ENCODE data around the gene SUMO3.

The SUMO3 gene

DNA sequence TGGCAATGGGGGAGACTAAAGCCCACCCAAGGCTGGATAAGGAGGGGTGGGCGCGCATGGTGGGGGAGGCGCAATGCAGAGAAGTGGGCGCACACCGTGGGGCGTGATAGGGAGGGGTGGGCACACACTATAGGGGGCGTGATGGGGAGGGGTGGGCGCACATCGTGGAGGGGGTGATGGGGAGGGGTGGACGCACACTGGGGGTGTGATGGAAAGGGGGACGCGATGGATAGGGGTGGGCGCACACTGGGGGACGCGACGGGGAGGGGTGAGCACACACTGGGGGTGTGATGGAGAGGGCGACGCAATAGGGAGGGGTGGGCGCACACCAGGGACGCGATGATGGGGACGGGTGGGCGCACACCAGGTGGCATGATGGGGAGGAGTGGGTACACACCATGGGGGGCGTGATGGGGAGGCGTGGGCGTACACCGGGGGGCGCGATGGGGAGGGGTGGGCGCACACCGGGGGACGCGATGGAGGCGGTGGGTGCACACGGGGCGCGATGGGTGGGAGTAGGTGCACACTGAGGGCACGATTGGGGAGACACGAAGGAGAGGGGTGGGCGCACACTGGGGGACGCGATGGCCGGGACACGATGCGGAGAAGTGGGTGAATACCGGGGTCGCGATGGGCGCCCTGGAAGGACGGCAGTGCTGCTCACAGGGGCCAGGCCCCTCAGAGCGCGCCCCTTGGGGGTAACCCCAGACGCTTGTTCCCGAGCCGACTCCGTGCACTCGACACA lies 929 bp downstream of the SUMO3 start:
- no peak overlapping the region for H3K27ac ChIP-seq
- H3K36me3 ChIP-seq (ENCODE audit: insufficient read depth, low read length), result peaks cover 11% of the 10 kb centered on the region; the same call in 1 of the 2 replicates
- TF ChIP-seq FOXP2 (optimal IDR thresholded peaks at IDR 0.05; ENCODE audit: control extremely low read depth, extremely low read length, insufficient read depth) (no peak), POLR2AphosphoS5 (IDR thresholded peaks at IDR 0.05; ENCODE audit: borderline replicate concordance, low read depth, low read length) (no peak), EZH2 (IDR thresholded peaks at IDR 0.05) (no peak)
- peak overlapping the region; percentile 90 for H3K4me3 ChIP-seq
- H3K9ac ChIP-seq (ENCODE audit: insufficient read length), result peak overlapping the region; percentile 71
- DNase-seq (ENCODE audit: low read depth, low spot score), result no peak
- no peaks in the 10 kb centered on the region for H3K9me3 ChIP-seq (ENCODE audit: low read depth, low read length)

DNA sequence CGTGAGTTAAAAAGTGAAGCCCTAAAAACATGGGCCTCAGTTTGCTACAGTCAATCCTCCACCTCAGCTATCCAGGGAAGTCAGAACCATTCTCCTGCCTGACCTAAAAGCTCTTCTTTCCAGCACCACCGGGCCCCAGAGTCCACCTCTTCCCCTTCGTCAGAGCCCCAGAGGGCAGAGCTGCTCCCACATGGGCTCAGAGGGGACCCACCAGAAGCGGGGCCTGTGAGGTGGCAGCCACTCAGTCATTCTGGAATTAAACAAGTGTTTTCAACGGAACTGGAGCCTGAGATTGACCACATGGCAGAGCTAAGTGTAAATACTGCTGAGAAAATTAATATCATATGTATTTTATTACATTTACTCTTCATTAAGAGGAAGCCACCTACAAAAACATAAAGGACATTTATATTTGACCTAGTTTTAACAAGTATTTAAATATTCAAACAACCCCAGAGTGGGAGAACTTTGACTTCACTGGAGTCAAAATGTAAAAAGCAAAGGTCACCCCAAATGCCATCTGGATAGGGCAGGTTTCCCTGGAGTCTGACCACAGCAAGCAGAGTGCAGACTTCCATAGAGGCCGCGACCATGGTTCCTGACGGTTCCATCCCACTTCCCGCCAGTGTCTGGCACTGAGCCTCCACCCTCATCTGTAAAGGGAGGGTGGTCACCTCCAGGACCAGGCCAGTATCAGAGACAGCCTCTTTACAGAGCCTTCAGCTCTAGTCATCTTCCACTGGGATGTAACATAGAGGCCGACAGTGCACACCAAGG lies 1.8 kb downstream of the SUMO3 start:
- Histone ChIP-seq H3K9ac (ENCODE audit: insufficient read length) (no peak overlapping the region), H3K4me3 (peak overlapping the region; percentile 90), H3K36me3 (ENCODE audit: insufficient read depth, low read length) (peaks cover 11% of the 10 kb centered on the region; the same call in 1 of the 2 replicates), H3K9me3 (ENCODE audit: low read depth, low read length) (no peaks in the 10 kb centered on the region), H3K27ac (no peak overlapping the region)
- TF ChIP-seq EZH2 (IDR thresholded peaks at IDR 0.05), result no peak
- TF ChIP-seq FOXP2 (optimal IDR thresholded peaks at IDR 0.05; ENCODE audit: control extremely low read depth, extremely low read length, insufficient read depth), result no peak
- no peak for TF ChIP-seq POLR2AphosphoS5 (IDR thresholded peaks at IDR 0.05; ENCODE audit: borderline replicate concordance, low read depth, low read length)
- no peak for DNase-seq (ENCODE audit: low read depth, low spot score)

- Histone ChIP-seq H3K36me3 (ENCODE audit: insufficient read depth, low read length) (peaks cover 12% of the 10 kb centered on the region; the same call in 1 of the 2 replicates), H3K27ac (no peak overlapping the region), H3K4me3 (no peak overlapping the region), H3K9ac (ENCODE audit: insufficient read length) (no peak overlapping the region), H3K9me3 (ENCODE audit: low read depth, low read length) (no peaks in the 10 kb centered on the region)
- no peak for DNase-seq (ENCODE audit: low read depth, low spot score)
- TF ChIP-seq EZH2 (IDR thresholded peaks at IDR 0.05) (no peak), FOXP2 (optimal IDR thresholded peaks at IDR 0.05; ENCODE audit: control extremely low read depth, extremely low read length, insufficient read depth) (no peak), POLR2AphosphoS5 (IDR thresholded peaks at IDR 0.05; ENCODE audit: borderline replicate concordance, low read depth, low read length) (no peak)
These were observed 2.6 kb downstream of the SUMO3 start for GRCh38 chr21:44815225-44815624.

GRCh38 chr21:44814498-44815023 lies 3.3 kb downstream of the SUMO3 start:
- H3K9me3 ChIP-seq (ENCODE audit: low read depth, low read length), result no peaks in the 10 kb centered on the region
- H3K4me3 ChIP-seq, result no peak overlapping the region
- H3K36me3 ChIP-seq (ENCODE audit: insufficient read depth, low read length), result peaks cover 19% of the 10 kb centered on the region; the same call in 1 of the 2 replicates
- H3K27ac ChIP-seq, result no peak overlapping the region
- H3K9ac ChIP-seq (ENCODE audit: insufficient read length), result no peak overlapping the region
- DNase-seq (ENCODE audit: low read depth, low spot score), result no peak
- TF ChIP-seq POLR2AphosphoS5 (IDR thresholded peaks at IDR 0.05; ENCODE audit: borderline replicate concordance, low read depth, low read length), result no peak

DNA sequence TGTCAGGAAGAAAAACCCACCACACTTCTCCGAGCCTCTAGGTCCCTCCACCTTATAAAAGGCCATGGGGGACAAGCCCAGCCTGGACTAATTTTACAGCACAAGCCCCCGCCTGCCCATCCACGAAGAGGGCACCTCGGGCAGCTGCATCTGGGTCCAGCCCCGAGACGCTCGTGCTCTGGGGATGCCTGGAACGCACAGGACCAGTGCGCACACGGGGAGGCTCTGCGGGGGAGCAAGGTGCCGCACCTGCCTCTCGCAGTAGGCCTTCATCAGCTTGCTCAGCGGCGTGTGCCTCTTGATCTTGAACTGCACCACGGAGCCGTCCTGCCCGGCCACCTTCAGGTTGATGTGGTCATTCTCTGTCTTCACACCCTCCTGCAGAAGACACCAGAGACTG lies 4.1 kb downstream of the SUMO3 start:
- Histone ChIP-seq H3K9ac (ENCODE audit: insufficient read length) (no peak overlapping the region), H3K36me3 (ENCODE audit: insufficient read depth, low read length) (peaks cover 27% of the 10 kb centered on the region; the same call in 1 of the 2 replicates), H3K9me3 (ENCODE audit: low read depth, low read length) (no peaks in the 10 kb centered on the region), H3K4me3 (no peak overlapping the region), H3K27ac (no peak overlapping the region)
- TF ChIP-seq POLR2AphosphoS5 (IDR thresholded peaks at IDR 0.05; ENCODE audit: borderline replicate concordance, low read depth, low read length), result no peak
- TF ChIP-seq EZH2 (IDR thresholded peaks at IDR 0.05), result no peak
- TF ChIP-seq FOXP2 (optimal IDR thresholded peaks at IDR 0.05; ENCODE audit: control extremely low read depth, extremely low read length, insufficient read depth), result no peak
- DNase-seq (ENCODE audit: low read depth, low spot score), result no peak

GRCh38 chr21:44813149-44813548 lies 4.7 kb downstream of the SUMO3 start:
- Histone ChIP-seq H3K9me3 (ENCODE audit: low read depth, low read length) (no peaks in the 10 kb centered on the region), H3K27ac (no peak overlapping the region), H3K9ac (ENCODE audit: insufficient read length) (no peak overlapping the region), H3K4me3 (no peak overlapping the region), H3K36me3 (ENCODE audit: insufficient read depth, low read length) (peaks cover 31% of the 10 kb centered on the region; the same call in 1 of the 2 replicates)
- TF ChIP-seq POLR2AphosphoS5 (IDR thresholded peaks at IDR 0.05; ENCODE audit: borderline replicate concordance, low read depth, low read length) (no peak), EZH2 (IDR thresholded peaks at IDR 0.05) (no peak), FOXP2 (optimal IDR thresholded peaks at IDR 0.05; ENCODE audit: control extremely low read depth, extremely low read length, insufficient read depth) (no peak)
- no peak for DNase-seq (ENCODE audit: low read depth, low spot score)

GRCh38 chr21:44812640-44813039 lies 5.2 kb downstream of the SUMO3 start:
- no peak for TF ChIP-seq POLR2AphosphoS5 (IDR thresholded peaks at IDR 0.05; ENCODE audit: borderline replicate concordance, low read depth, low read length)
- H3K9me3 ChIP-seq (ENCODE audit: low read depth, low read length), result no peaks in the 10 kb centered on the region
- H3K36me3 ChIP-seq (ENCODE audit: insufficient read depth, low read length), result peaks cover 31% of the 10 kb centered on the region; the same call in 1 of the 2 replicates
- no peak for DNase-seq (ENCODE audit: low read depth, low spot score)
- no peak overlapping the region for H3K27ac ChIP-seq
- H3K9ac ChIP-seq (ENCODE audit: insufficient read length), result no peak overlapping the region
- no peak overlapping the region for H3K4me3 ChIP-seq

DNA sequence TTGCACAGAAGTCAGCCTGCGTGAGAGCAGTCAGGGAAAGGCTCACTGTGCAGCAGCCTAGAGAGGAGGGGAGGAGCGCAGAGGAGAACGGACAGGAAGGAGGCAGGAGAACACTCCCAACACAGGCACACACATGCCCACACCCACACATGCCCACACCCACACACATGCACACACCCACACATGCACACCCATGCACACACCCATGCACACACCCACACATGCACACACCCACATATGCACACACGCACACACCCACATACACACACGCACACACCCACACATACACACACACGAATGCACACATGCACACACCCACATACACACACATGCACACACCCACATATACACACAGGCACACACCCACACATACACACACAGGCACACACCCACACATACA lies 7.1 kb downstream of the SUMO3 start:
- peaks cover 46% of the 10 kb centered on the region for H3K36me3 ChIP-seq (ENCODE audit: insufficient read depth, low read length)
- H3K4me3 ChIP-seq, result no peak overlapping the region
- no peak overlapping the region for H3K9ac ChIP-seq (ENCODE audit: insufficient read length)
- no peaks in the 10 kb centered on the region for H3K9me3 ChIP-seq (ENCODE audit: low read depth, low read length)
- H3K27ac ChIP-seq, result no peak overlapping the region
- no peak for DNase-seq (ENCODE audit: low read depth, low spot score)
- TF ChIP-seq POLR2AphosphoS5 (IDR thresholded peaks at IDR 0.05; ENCODE audit: borderline replicate concordance, low read depth, low read length) (no peak), EZH2 (IDR thresholded peaks at IDR 0.05) (no peak), FOXP2 (optimal IDR thresholded peaks at IDR 0.05; ENCODE audit: control extremely low read depth, extremely low read length, insufficient read depth) (no peak)

All from SK-N-MC (cell line).